GM12878 (cell line): ENCODE measurements around the gene PTGR3. TPM values are rescaled to one million over a fixed set of nuclear protein-coding genes. Genes with fewer than 3 reads are reported as not detected.

ENCODE experiments used
- ATAC-seq: fragments of 200-7000 bp; cut with Tn5 transposase; 3 replicates; pipeline ENCODE4 v1.9.1; 2020; ENCODE audit warnings: mild to moderate bottlenecking, moderate library complexity
- BruUV-seq: library from RNA; stranded (reverse); fragments of 400-500 nt; replicated peaks from 2 replicates; lab custom pipeline; 2021; lab: Mats Ljungman, UMichigan
- CTCF ChIA-PET: fragments of 300-600 bp; sonication (Branson Sonifier 250); formaldehyde crosslinking; extraction: SDS; loops from one replicate; lab custom pipeline; 2021; ENCODE audit warnings: inconsistent platforms; lab: Yijun Ruan, JAX
- POLR2A ChIA-PET: fragments of 350-600 bp; formaldehyde crosslinking; extraction: SDS; loops from one replicate; lab custom pipeline; 2021; ENCODE audit warnings: inconsistent platforms; lab: Charles Lee
- RAD21 ChIA-PET: fragments of 300-600 bp; sonication (Branson Sonifier 250); formaldehyde crosslinking; loops from one replicate; lab custom pipeline; 2023; ENCODE audit warnings: antibody characterized with exemption; ENCODE audit not compliant: unreplicated experiment; lab: Charles Lee
- SMC1A ChIA-PET: fragments of 300-600 bp; sonication (Branson Sonifier 250); formaldehyde crosslinking; loops from one replicate; lab custom pipeline; 2023; ENCODE audit not compliant: unreplicated experiment, uncharacterized antibody; lab: Charles Lee
- DNase-seq: peaks from one replicate; pipeline ENCODE4 v3.0.0-alpha.2; 2011; ENCODE audit warnings: low read depth, low spot score
- FAIRE-seq: peaks from 3 replicates; lab custom pipeline; 2011; peaks lifted over from hg19 to GRCh38; lab: Jason Lieb, UNC
- H2AFZ ChIP-seq: 2 replicates; pipeline ENCODE4 v1.6.0; 2011; ENCODE audit warnings: low read depth, low read length, control low read depth; ENCODE audit not compliant: control insufficient read depth
- H3K27ac ChIP-seq: 2 replicates; pipeline ENCODE4 v1.5.1; 2011; ENCODE audit warnings: control low read depth; ENCODE audit not compliant: control insufficient read depth, insufficient read depth
- H3K27me3 ChIP-seq, 2 experiments: replicated peaks in 1 of 2; 2 replicates each; pipeline versions ENCODE4 v1.6.0 to v1.6.1; 2011; ENCODE audit warnings: low read length in 1 of 2; ENCODE audit not compliant: control insufficient read depth in 2 of 2, insufficient read depth in 2 of 2
- H3K36me3 ChIP-seq, 2 experiments: 2 replicates each; pipeline ENCODE4 v1.5.1; 2011; ENCODE audit warnings: low read length in 1 of 2; ENCODE audit not compliant: control insufficient read depth in 2 of 2, insufficient read depth in 2 of 2
- H3K4me1 ChIP-seq: 2 replicates; pipeline ENCODE4 v1.6.1; 2011; ENCODE audit warnings: mild to moderate bottlenecking, low read length, moderate library complexity, mixed read lengths; ENCODE audit not compliant: control insufficient read depth, insufficient read depth
- H3K4me2 ChIP-seq: 2 replicates; pipeline ENCODE4 v1.6.0; 2011; ENCODE audit warnings: control low read depth; ENCODE audit not compliant: control insufficient read depth, insufficient read depth
- H3K4me3 ChIP-seq: fragments of 200-600 bp; sonication (generic); 2 replicates; pipeline ENCODE4 v1.5.1; 2016
- H3K79me2 ChIP-seq: 2 replicates; pipeline ENCODE4 v1.6.0; 2011; ENCODE audit warnings: low read length; ENCODE audit not compliant: control insufficient read depth, insufficient read depth
- H3K9ac ChIP-seq: 2 replicates; pipeline ENCODE4 v1.8.0; 2011; ENCODE audit warnings: low read length, control low read depth, mixed read lengths; ENCODE audit not compliant: control insufficient read depth, insufficient read depth
- H3K9me3 ChIP-seq: replicated peaks from 3 replicates; pipeline ENCODE4 v1.5.1; 2011; ENCODE audit warnings: mild to moderate bottlenecking, low read length; ENCODE audit not compliant: control insufficient read depth, insufficient read depth
- H4K20me1 ChIP-seq: 2 replicates; pipeline ENCODE4 v1.6.0; 2011; ENCODE audit not compliant: control insufficient read depth, insufficient read depth
- ETV6 ChIP-seq, 2 experiments: fragments of 450-650 bp in 1 of 2; IDR thresholded peaks in 1 of 2; conservative IDR thresholded peaks in 1 of 2; 2 replicates each; pipeline ENCODE4 v1.6.1; 2014; ENCODE audit warnings: antibody characterized with exemption in 1 of 2, borderline replicate concordance in 1 of 2, low read depth in 1 of 2, mild to moderate bottlenecking in 1 of 2, moderate library complexity in 1 of 2
- IKZF1 ChIP-seq: fragments of 450-650 bp; conservative IDR thresholded peaks from 2 replicates; pipeline ENCODE4 v1.6.1; 2017; ENCODE audit warnings: antibody characterized with exemption, mild to moderate bottlenecking
- NBN ChIP-seq: fragments of 450-650 bp; IDR thresholded peaks from 2 replicates; pipeline ENCODE4 v1.6.1; 2016
- NFYB ChIP-seq: IDR thresholded peaks from 2 replicates; pipeline ENCODE4 v1.6.1; 2011; ENCODE audit warnings: low read depth, mild to moderate bottlenecking, low read length, improper control_type of control experiment, moderate library complexity; ENCODE audit not compliant: insufficient read depth
- POLR2A ChIP-seq: IDR thresholded peaks from 2 replicates; pipeline ENCODE4 v1.6.1; 2011; ENCODE audit warnings: low read depth, mild to moderate bottlenecking, low read length
- TCF3 ChIP-seq: IDR thresholded peaks from 2 replicates; pipeline ENCODE4 v1.6.1; 2012; ENCODE audit warnings: low read depth, mild to moderate bottlenecking, low read length, borderline replicate concordance; ENCODE audit not compliant: insufficient read depth
- WGBS: methylation state at CpG from one replicate; pipeline ENCODE4 v1.1.6; 2016; ENCODE audit warnings: low lambda C conversion rate; ENCODE audit not compliant: insufficient replicate concordance, insufficient coverage; ENCODE audit errors: missing lambda C conversion rate; 5-methylcytosine and 5-hydroxymethylcytosine counted together
- in situ Hi-C: fragments of 300-500 bp; cut with MboI; formaldehyde crosslinking; loops from 9 replicates; pipeline ENCODE4 v1.14.3; 2018; ENCODE audit warnings: mixed read lengths
- intact Hi-C: fragments of 100-400 bp; cut with micrococcal nuclease; formaldehyde crosslinking; loops from one replicate; pipeline ENCODE4 v1.14.2; 2022; ENCODE audit not compliant: unreplicated experiment
- polyA plus RNA-seq, 11 experiments: library from polyadenylated mRNA; depleted of rRNA in 4 of 11; unstranded in 6 of 11; stranded (reverse) in 5 of 11; fragments of >200 nt; fragmentation: Nextera tagmentation in 4 of 11; fragmentation: Illumina TruSeq in 1 of 11; extraction: Ambion mirVana in 4 of 11; extraction: Trizol in 1 of 11; gene quantifications; 1 replicate in 1 of 11; 2 replicates in 10 of 11; pipeline versions ENCODE4 v1.2.1 to v1.2.3, GENCODE V29; 2011 to 2016; ENCODE audit warnings: inconsistent platforms in 2 of 11, missing spikeins in 2 of 11, low read depth in 1 of 11
- total RNA-seq, 4 experiments: library from RNA; depleted of rRNA in 3 of 4; stranded (reverse); fragments of >200 nt in 3 of 4; fragmentation: Illumina TruSeq in 1 of 4; extraction: Trizol in 1 of 4; gene quantifications; 2 replicates each; pipeline versions ENCODE4 v1.2.1 to v1.2.3, GENCODE V29; 2013 to 2021
- TF ChIP-seq, protein P1 (sequence below): fragments of 450-650 bp; IDR thresholded peaks from 2 replicates; pipeline ENCODE4 v1.6.1; 2016; ENCODE audit warnings: mild to moderate bottlenecking, moderate library complexity, borderline replicate concordance
- TF ChIP-seq, protein P2 (sequence below): fragments of 450-650 bp; IDR thresholded peaks from 2 replicates; pipeline ENCODE4 v1.6.1; 2017; ENCODE audit warnings: borderline replicate concordance

Gene PTGR3
- total and polyA plus RNA-seq, 10 of the 15 experiments (the other 5 are each of a cell fraction or from before 2014, with no cell fraction given): 6.2 to 69.8 (median 21.9) TPM

DNA sequence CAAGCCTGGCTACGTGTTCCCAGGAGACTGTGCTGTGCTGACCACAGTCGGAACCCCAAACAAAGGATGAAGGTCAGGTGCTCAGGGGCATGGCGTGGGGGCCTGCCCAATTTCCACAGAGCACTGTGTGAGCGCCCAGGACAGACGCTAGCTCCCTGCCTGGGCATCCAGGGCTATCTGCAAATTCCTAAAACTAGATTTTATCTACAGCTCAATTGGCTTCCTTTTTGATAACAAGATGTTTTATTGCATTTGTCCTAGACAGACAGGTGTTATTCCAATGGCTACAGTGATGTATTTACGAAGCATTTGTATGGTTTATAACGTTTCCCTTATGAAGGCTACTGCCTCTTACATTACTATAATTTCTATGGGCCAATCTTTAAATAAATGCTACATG lies 16.0 kb downstream of the PTGR3 start:
- H3K9ac ChIP-seq: no peak overlapping the region
- FAIRE-seq: no peak
- H3K9me3 ChIP-seq: no peaks in the 10 kb centered on the region; the same call in 2 of the 3 replicates

More for the DNA sequence above, 16.0 kb downstream of the PTGR3 start:
- H4K20me1 ChIP-seq: no peaks in the 10 kb centered on the region
- intact Hi-C loops: no loop called here
- H3K4me3 ChIP-seq: no peak overlapping the region
- ChIA-PET SMC1A (no interaction called here), POLR2A (no interaction called here), RAD21 (no interaction called here)
- ATAC-seq: no peak
- no peaks in the 10 kb centered on the region for H3K79me2 ChIP-seq
- no TSS peak for BruUV-seq
- no peaks in the 10 kb centered on the region for H3K27me3 ChIP-seq
- H2AFZ ChIP-seq: no peak overlapping the region
- H3K27ac ChIP-seq: no peak overlapping the region
- no peak for TF ChIP-seq ETV6 (conservative IDR thresholded peaks at IDR 0.05 in 1 of 2, IDR thresholded peaks at IDR 0.05 in 1 of 2; ENCODE audit: borderline replicate concordance in 1 of 2, low read depth in 1 of 2)
- TF ChIP-seq, protein P1, sequence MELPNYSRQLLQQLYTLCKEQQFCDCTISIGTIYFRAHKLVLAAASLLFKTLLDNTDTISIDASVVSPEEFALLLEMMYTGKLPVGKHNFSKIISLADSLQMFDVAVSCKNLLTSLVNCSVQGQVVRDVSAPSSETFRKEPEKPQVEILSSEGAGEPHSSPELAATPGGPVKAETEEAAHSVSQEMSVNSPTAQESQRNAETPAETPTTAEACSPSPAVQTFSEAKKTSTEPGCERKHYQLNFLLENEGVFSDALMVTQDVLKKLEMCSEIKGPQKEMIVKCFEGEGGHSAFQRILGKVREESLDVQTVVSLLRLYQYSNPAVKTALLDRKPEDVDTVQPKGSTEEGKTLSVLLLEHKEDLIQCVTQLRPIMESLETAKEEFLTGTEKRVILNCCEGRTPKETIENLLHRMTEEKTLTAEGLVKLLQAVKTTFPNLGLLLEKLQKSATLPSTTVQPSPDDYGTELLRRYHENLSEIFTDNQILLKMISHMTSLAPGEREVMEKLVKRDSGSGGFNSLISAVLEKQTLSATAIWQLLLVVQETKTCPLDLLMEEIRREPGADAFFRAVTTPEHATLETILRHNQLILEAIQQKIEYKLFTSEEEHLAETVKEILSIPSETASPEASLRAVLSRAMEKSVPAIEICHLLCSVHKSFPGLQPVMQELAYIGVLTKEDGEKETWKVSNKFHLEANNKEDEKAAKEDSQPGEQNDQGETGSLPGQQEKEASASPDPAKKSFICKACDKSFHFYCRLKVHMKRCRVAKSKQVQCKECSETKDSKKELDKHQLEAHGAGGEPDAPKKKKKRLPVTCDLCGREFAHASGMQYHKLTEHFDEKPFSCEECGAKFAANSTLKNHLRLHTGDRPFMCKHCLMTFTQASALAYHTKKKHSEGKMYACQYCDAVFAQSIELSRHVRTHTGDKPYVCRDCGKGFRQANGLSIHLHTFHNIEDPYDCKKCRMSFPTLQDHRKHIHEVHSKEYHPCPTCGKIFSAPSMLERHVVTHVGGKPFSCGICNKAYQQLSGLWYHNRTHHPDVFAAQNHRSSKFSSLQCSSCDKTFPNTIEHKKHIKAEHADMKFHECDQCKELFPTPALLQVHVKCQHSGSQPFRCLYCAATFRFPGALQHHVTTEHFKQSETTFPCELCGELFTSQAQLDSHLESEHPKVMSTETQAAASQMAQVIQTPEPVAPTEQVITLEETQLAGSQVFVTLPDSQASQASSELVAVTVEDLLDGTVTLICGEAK: no peak
- TF ChIP-seq, protein P2, sequence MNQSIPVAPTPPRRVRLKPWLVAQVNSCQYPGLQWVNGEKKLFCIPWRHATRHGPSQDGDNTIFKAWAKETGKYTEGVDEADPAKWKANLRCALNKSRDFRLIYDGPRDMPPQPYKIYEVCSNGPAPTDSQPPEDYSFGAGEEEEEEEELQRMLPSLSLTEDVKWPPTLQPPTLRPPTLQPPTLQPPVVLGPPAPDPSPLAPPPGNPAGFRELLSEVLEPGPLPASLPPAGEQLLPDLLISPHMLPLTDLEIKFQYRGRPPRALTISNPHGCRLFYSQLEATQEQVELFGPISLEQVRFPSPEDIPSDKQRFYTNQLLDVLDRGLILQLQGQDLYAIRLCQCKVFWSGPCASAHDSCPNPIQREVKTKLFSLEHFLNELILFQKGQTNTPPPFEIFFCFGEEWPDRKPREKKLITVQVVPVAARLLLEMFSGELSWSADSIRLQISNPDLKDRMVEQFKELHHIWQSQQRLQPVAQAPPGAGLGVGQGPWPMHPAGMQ: no peak
- TF ChIP-seq NBN: no peak
- TF ChIP-seq NFYB: no peak
- no peak for TF ChIP-seq POLR2A
- no peak for TF ChIP-seq TCF3
- no peak for TF ChIP-seq IKZF1
- TF ChIP-seq, all 136 proteins: peak for 0
- CTCF ChIA-PET: no interaction called here
- H3K4me2 ChIP-seq: no peak overlapping the region
- no peaks in the 10 kb centered on the region for H3K4me1 ChIP-seq
- no peak for DNase-seq
- H3K36me3 ChIP-seq: no peaks in the 10 kb centered on the region
- 57% methylated on average over 7 of the region's 7 CpGs for WGBS
- in situ Hi-C loops: no loop called here
